ENCODE results near the gene PCAT6.

The PCAT6 gene

GRCh38 chr1:202812176-202813026 is 1.6 kb downstream of the PCAT6 start:
- Histone ChIP-seq H4K20me1 (ENCODE audit: insufficient read depth) (no peaks in the 10 kb centered on the region), H3K4me3 (IDR thresholded peaks at IDR 0.05; ENCODE audit: insufficient read depth, low read depth, low read length) (no peak overlapping the region), H3K4me1 (ENCODE audit: low read depth, poor library complexity, severe bottlenecking) (peaks cover 12% of the 10 kb centered on the region), H3K79me2 (ENCODE audit: insufficient read depth, low read depth) (no peaks in the 10 kb centered on the region), H3K27me3 (ENCODE audit: insufficient read depth, low read depth) (peaks cover 26% of the 10 kb centered on the region), H2AFZ (ENCODE audit: low read depth) (no peak overlapping the region), H3K4me2 (no peak overlapping the region), H3K36me3 (ENCODE audit: insufficient read depth) (no peaks in the 10 kb centered on the region), H3K9ac (no peak overlapping the region), H3K27ac (no peak overlapping the region)
- TF ChIP-seq CTCF (conservative IDR thresholded peaks at IDR 0.05; ENCODE audit: low read depth, low read length), result no peak

- no peak for TF ChIP-seq CTCF (conservative IDR thresholded peaks at IDR 0.05; ENCODE audit: low read depth, low read length)
- Histone ChIP-seq H3K27me3 (ENCODE audit: insufficient read depth, low read depth) (peaks cover 9% of the 10 kb centered on the region; the same call in 1 of the 2 replicates), H3K9ac (no peak overlapping the region), H3K4me2 (no peak overlapping the region), H3K4me1 (ENCODE audit: low read depth, poor library complexity, severe bottlenecking) (peaks cover 3% of the 10 kb centered on the region), H3K4me3 (IDR thresholded peaks at IDR 0.05; ENCODE audit: insufficient read depth, low read depth, low read length) (no peak overlapping the region), H4K20me1 (ENCODE audit: insufficient read depth) (no peaks in the 10 kb centered on the region), H3K36me3 (ENCODE audit: insufficient read depth) (no peaks in the 10 kb centered on the region), H2AFZ (ENCODE audit: low read depth) (no peak overlapping the region), H3K27ac (no peak overlapping the region), H3K79me2 (ENCODE audit: insufficient read depth, low read depth) (no peaks in the 10 kb centered on the region)
Observed at GRCh38 chr1:202815120-202815519, 4.4 kb downstream of the PCAT6 start.

- Histone ChIP-seq H3K4me3 (IDR thresholded peaks at IDR 0.05; ENCODE audit: insufficient read depth, low read depth, low read length) (no peak overlapping the region), H3K27ac (no peak overlapping the region), H3K36me3 (ENCODE audit: insufficient read depth) (no peaks in the 10 kb centered on the region), H2AFZ (ENCODE audit: low read depth) (no peak overlapping the region), H3K27me3 (ENCODE audit: insufficient read depth, low read depth) (no peaks in the 10 kb centered on the region), H3K4me2 (no peak overlapping the region), H3K79me2 (ENCODE audit: insufficient read depth, low read depth) (no peaks in the 10 kb centered on the region), H4K20me1 (ENCODE audit: insufficient read depth) (no peaks in the 10 kb centered on the region), H3K4me1 (ENCODE audit: low read depth, poor library complexity, severe bottlenecking) (no peaks in the 10 kb centered on the region), H3K9ac (no peak overlapping the region)
- no peak for TF ChIP-seq CTCF (conservative IDR thresholded peaks at IDR 0.05; ENCODE audit: low read depth, low read length)
Observed at GRCh38 chr1:202818819-202819218, 8.1 kb downstream of the PCAT6 start.

GRCh38 chr1:202821467-202821866 is 10.7 kb downstream of the PCAT6 start:
- H3K4me3 ChIP-seq (IDR thresholded peaks at IDR 0.05; ENCODE audit: insufficient read depth, low read depth, low read length), result no peak overlapping the region
- H3K36me3 ChIP-seq (ENCODE audit: insufficient read depth), result no peaks in the 10 kb centered on the region
- H3K79me2 ChIP-seq (ENCODE audit: insufficient read depth, low read depth), result no peaks in the 10 kb centered on the region
- H2AFZ ChIP-seq (ENCODE audit: low read depth), result no peak overlapping the region
- no peaks in the 10 kb centered on the region for H3K4me1 ChIP-seq (ENCODE audit: low read depth, poor library complexity, severe bottlenecking)
- no peaks in the 10 kb centered on the region for H3K27me3 ChIP-seq (ENCODE audit: insufficient read depth, low read depth)
- TF ChIP-seq CTCF (conservative IDR thresholded peaks at IDR 0.05; ENCODE audit: low read depth, low read length), result no peak
- H4K20me1 ChIP-seq (ENCODE audit: insufficient read depth), result no peaks in the 10 kb centered on the region
- no peak overlapping the region for H3K27ac ChIP-seq
- H3K4me2 ChIP-seq, result no peak overlapping the region
- H3K9ac ChIP-seq, result no peak overlapping the region

All from KMS-11 (cell line).